Measurements from ENCODE around the gene STAB2. TPM values are rescaled to one million over a fixed set of nuclear protein-coding genes. Genes with fewer than 3 reads are reported as not detected.
A peak's percentile ranks its signal among the peaks of the same experiment; 100 is the strongest.

STAB2 gene
- total RNA-seq, 4 donors from 2014 or later = 0.27 to 6.5 (median 1.2) TPM

DNA sequence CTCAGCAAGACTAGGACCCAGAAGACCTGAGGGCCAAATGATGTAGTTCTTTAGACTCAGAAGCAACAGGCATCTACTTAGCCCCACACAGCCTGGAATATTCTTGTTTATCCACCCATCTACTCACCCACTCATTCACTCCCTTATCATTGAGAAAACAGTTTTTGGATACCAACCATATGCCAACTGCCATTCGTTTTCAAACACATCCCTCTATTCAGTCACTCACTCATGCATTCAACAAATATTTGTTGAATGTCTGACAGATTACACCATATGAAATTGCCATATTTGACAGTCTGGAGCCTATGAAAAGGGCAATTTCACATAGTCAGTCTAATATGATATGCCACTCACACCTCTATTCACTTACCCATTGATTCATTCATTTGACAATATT, 150.8 kb downstream of the STAB2 start:
- H3K9me3 ChIP-seq = no peaks in the 10 kb centered on the region
- H3K4me1 ChIP-seq = no peaks in the 10 kb centered on the region
- H3K27ac ChIP-seq = no peak overlapping the region
- TF ChIP-seq POLR2A (IDR thresholded peaks at IDR 0.05) = no peak
- TF ChIP-seq, protein P1, sequence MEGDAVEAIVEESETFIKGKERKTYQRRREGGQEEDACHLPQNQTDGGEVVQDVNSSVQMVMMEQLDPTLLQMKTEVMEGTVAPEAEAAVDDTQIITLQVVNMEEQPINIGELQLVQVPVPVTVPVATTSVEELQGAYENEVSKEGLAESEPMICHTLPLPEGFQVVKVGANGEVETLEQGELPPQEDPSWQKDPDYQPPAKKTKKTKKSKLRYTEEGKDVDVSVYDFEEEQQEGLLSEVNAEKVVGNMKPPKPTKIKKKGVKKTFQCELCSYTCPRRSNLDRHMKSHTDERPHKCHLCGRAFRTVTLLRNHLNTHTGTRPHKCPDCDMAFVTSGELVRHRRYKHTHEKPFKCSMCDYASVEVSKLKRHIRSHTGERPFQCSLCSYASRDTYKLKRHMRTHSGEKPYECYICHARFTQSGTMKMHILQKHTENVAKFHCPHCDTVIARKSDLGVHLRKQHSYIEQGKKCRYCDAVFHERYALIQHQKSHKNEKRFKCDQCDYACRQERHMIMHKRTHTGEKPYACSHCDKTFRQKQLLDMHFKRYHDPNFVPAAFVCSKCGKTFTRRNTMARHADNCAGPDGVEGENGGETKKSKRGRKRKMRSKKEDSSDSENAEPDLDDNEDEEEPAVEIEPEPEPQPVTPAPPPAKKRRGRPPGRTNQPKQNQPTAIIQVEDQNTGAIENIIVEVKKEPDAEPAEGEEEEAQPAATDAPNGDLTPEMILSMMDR (IDR thresholded peaks at IDR 0.05) = no peak
- intact Hi-C loops (cut with DNase I) = no loop called here
- DNase-seq = no peak
- H3K36me3 ChIP-seq = no peaks in the 10 kb centered on the region
- H3K4me3 ChIP-seq (replicated peaks in 1 of 3) = no peak overlapping the region
- no peaks in the 10 kb centered on the region for H3K27me3 ChIP-seq
- WGBS, 2 donors = 73 to 76% methylated on average over 1 of the region's 1 CpG

DNA sequence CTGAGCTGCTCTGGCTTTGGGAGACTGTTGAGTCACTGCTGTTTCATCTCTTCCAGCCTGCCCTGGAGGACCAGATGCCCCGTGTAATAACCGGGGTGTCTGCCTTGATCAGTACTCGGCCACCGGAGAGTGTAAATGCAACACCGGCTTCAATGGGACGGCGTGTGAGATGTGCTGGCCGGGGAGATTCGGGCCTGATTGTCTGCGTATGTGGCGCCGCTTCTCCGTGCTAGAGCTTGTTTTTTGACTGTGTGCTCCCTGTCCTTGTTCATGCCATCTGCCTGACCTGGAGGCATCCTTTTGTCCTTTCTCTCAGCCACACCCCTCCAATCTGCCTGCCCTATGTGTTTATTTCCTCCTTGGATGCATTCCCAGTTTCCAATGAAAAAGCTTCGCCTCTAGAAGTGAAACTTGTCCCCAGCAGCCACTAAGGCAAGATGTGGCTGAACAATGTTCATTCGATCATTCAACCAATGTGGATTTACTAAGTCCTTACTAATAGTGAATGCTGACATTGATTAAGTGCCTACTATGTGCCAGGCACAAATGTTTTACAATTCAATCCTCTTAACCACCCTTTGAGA, 155.4 kb downstream of the STAB2 start:
- no peaks in the 10 kb centered on the region for H3K9me3 ChIP-seq
- no peaks in the 10 kb centered on the region for H3K36me3 ChIP-seq
- no peak overlapping the region for H3K27ac ChIP-seq
- no peaks in the 10 kb centered on the region for H3K27me3 ChIP-seq
- H3K4me3 ChIP-seq (replicated peaks in 1 of 3) = no peak overlapping the region
- whole genome bisulfite sequencing, 2 donors = 80 to 81% methylated on average over 15 of the region's 15 CpGs
- no peaks in the 10 kb centered on the region for H3K4me1 ChIP-seq
- DNase-seq = peak; percentile 3 to 14
- TF ChIP-seq POLR2A (IDR thresholded peaks at IDR 0.05) = no peak
- TF ChIP-seq, protein P1 (IDR thresholded peaks at IDR 0.05) = no peak
- intact Hi-C loops (cut with DNase I) = no loop called here

DNA sequence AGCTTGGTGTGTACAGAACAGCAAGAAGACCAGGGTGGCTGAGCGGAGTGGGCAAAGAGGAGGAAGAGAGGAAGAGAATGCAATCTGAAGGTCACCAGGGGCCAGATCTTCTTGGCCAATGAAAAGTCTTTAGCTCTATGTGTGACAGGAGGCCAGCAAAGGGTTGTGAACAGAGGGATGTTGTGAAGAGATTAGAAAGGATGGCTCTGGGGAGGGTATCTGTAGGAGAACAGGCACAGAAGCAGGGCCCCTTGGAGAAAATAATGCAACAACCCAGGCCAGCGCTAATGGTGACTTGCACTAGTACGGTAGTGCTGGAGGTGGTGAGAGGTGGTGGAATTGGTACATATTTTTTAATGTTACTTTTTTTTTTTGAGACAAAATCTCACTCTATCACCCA, 156.7 kb downstream of the STAB2 start:
- H3K36me3 ChIP-seq = no peaks in the 10 kb centered on the region
- H3K4me3 ChIP-seq (replicated peaks in 1 of 3) = no peak overlapping the region
- H3K4me1 ChIP-seq = no peaks in the 10 kb centered on the region
- H3K27me3 ChIP-seq = no peaks in the 10 kb centered on the region
- WGBS, 2 donors = 97 to 98% methylated on average over 3 of the region's 3 CpGs
- intact Hi-C loops (cut with DNase I) = no loop called here
- no peak overlapping the region for H3K27ac ChIP-seq
- no peak for TF ChIP-seq POLR2A (IDR thresholded peaks at IDR 0.05)
- TF ChIP-seq, protein P1 (IDR thresholded peaks at IDR 0.05) = no peak
- no peak for DNase-seq
- H3K9me3 ChIP-seq = no peaks in the 10 kb centered on the region

DNA sequence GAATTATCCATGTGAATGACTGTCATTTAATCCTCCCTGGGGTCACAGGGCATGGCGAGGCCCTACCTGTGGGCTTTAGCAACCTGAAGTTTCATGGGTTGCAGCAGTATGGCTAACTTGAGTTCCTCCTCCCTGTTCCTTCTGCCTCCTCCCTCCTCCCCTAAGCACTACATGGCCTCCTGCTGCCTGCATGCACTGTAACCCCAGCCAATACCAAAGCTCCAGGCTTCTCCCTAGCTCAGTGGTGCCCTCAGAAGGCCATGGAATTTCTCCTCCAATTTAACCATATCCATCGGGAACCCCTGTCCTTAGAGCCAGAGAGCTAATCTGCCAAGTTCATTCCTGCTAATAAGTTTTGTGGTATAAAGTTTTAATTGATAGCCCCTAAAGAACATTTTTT, 158.9 kb downstream of the STAB2 start:
- H3K9me3 ChIP-seq = no peaks in the 10 kb centered on the region
- no peak overlapping the region for H3K4me3 ChIP-seq (replicated peaks in 1 of 3)
- H3K36me3 ChIP-seq = no peaks in the 10 kb centered on the region
- no peaks in the 10 kb centered on the region for H3K4me1 ChIP-seq
- 67 to 77% methylated on average over 2 of the region's 2 CpGs for WGBS, 2 donors
- DNase-seq = no peak
- intact Hi-C loops (cut with DNase I) = no loop called here
- no peaks in the 10 kb centered on the region for H3K27me3 ChIP-seq
- TF ChIP-seq POLR2A (IDR thresholded peaks at IDR 0.05) = no peak
- TF ChIP-seq, protein P1 (IDR thresholded peaks at IDR 0.05) = no peak
- H3K27ac ChIP-seq = no peak overlapping the region

DNA sequence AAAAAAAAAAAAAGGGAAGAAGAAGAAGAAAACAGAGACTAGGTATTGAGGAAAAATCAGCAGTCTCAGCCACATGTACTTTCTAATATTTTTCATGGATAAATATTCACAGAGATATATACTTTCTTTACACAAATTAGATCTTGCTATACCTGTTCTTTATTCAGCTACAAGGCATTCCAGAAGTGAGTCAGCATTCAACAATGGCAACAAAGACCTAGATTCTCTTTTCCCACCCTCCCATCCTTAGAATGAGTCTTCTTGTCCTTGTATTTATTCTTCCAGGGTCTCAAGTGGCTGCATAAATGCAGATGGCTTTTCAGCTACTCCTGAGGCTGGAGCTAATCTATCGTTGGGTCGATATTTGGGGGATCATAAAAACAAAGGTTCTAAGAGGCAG, 160.9 kb downstream of the STAB2 start:
- 91 to 92% methylated on average over 2 of the region's 2 CpGs for WGBS, 2 donors
- no peaks in the 10 kb centered on the region for H3K27me3 ChIP-seq
- no peaks in the 10 kb centered on the region for H3K9me3 ChIP-seq
- no peaks in the 10 kb centered on the region for H3K36me3 ChIP-seq
- intact Hi-C loops (cut with DNase I) = no loop called here
- DNase-seq = no peak
- no peaks in the 10 kb centered on the region for H3K4me1 ChIP-seq
- H3K4me3 ChIP-seq (replicated peaks in 1 of 3) = no peak overlapping the region
- no peak for TF ChIP-seq POLR2A (IDR thresholded peaks at IDR 0.05)
- TF ChIP-seq, protein P1 (IDR thresholded peaks at IDR 0.05) = no peak
- H3K27ac ChIP-seq = no peak overlapping the region

Measured in thyroid gland (tissue), 4 donors.